NCI-H1694 treated with DMSO at 0.1 percent for 48 hours (cell line): Measurements from ENCODE around the gene UPB1.
"Not testable (repeated sequence)": the region's sequence is repeated elsewhere in the genome, so short reads cannot be mapped to it uniquely, and the experiment has no call there.

Experiments
- DNase-seq: peaks from one replicate; lab custom pipeline; 2025; lab: John Stamatoyannopoulos, UW

UPB1 gene

GRCh38 chr22:24535348-24535747, 40.2 kb downstream of the UPB1 start:
- DNase-seq, result no peak

- no peak for DNase-seq
Observed at GRCh38 chr22:24536089-24536488, 41.0 kb downstream of the UPB1 start.

GRCh38 chr22:24540470-24540869, 45.3 kb downstream of the UPB1 start:
- no peak for DNase-seq

DNA sequence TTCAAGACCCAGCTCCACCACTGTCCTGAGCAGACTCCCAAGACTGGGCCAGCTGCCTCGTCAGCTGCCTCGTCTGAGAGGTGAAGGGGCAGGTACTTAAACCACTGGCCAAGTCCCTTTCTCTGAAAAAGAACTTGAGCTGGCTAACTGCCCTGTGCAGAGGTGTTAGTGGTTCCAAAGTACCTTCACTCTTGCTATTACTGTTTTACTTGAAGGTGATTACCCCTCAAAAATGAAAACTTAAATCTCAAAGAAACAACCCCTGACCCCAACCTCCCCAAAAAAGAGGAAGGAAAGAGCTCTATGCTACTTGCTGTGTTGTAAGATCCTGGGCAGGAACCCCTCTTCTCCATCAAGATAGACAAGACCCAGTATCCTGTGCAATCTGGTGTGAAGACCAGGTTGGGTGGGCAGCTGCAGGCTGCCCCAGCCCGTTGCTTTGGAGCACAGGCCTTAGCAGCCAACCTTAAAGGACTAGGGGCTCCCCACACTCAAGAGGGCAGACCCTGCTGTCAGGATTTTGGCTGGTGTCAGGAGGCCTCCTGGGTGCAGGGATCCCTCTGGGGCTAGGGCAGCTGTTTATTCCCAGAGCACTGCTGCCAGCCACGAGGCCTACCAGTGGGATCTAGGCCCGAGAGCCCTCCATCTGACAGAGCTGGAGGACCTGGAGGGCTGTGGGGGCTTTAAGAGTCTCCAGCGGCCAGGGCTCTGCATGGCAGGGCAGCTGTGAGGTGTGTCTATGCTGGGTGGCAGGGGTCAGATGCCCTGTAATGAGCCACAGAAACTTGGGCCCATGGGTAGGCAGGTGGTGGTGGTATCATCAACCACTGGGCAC, 46.8 kb downstream of the UPB1 start:
- DNase-seq, result no peak

DNA sequence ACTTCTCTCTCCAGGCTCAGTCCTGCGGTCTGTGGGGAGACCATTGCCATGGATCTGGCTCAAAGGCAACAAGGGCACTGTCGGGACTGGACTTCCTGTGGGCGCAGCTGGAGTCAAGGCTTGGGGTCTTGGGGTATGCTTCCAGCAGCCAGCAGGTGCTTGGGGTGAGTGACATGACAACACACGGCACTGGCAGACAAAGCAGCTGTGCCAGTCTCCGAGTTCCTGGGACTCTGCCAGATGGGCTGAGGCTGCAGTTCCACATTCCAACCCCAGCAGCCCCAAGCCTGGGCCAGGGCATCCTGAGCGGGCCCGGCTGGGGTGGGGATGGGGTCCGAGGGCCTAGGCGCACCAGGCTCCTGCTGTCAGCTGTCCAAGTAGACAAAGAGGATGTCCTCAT, 47.5 kb downstream of the UPB1 start:
- peak; percentile 8 for DNase-seq

GRCh38 chr22:24543185-24543601, 48.1 kb downstream of the UPB1 start:
- no peak for DNase-seq

- DNase-seq, result no peak
Observed at GRCh38 chr22:24543679-24544243, 48.6 kb downstream of the UPB1 start.

GRCh38 chr22:24548812-24549211, 53.7 kb downstream of the UPB1 start:
- DNase-seq, result no peak

DNA sequence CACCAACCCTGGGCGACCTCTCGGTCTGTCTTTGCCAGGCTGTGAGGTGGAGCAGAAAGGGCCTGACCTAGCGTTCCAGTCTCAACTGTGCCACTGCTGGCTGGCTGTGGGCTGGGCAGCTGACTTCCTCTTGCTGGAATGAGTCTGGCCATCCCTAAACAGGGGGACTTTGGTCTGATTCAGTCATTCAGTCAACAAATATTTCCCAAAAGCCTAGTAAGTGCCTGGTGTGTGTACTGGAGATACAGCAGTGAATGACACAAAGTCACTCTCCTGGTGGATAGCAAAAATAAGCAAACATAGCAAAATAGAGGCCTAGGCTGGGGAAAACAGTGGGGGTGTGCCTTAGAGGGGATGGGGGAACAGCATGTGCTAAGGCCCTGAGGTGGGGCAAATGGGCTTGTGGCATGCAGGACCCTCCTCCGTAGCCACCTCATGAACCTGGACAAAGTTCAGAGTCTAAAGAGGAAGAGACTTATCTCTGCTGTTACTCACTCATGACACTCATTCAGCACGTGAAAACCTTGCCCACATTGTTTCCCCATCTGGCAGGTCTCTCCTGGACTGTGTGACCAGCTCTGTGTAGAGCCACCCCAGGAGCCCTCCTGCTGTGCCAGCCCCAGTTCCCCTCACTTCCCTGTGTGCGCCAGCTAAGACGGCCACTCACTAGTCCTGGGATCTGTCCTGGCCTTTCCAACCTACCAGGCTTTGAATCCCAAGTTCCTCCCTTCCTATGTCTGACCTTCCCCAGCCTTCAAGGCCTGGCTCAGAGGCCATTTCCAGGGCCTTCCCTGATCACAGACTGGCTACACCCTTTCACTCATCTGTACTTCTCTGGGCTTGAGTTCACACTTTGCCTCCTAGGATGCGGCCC, 55.1 kb downstream of the UPB1 start:
- DNase-seq, result no peak

GRCh38 chr22:24550902-24551435, 55.8 kb downstream of the UPB1 start:
- DNase-seq, result no peak

GRCh38 chr22:24552503-24553286, 57.6 kb downstream of the UPB1 start:
- DNase-seq, result not testable (repeated sequence)

DNA sequence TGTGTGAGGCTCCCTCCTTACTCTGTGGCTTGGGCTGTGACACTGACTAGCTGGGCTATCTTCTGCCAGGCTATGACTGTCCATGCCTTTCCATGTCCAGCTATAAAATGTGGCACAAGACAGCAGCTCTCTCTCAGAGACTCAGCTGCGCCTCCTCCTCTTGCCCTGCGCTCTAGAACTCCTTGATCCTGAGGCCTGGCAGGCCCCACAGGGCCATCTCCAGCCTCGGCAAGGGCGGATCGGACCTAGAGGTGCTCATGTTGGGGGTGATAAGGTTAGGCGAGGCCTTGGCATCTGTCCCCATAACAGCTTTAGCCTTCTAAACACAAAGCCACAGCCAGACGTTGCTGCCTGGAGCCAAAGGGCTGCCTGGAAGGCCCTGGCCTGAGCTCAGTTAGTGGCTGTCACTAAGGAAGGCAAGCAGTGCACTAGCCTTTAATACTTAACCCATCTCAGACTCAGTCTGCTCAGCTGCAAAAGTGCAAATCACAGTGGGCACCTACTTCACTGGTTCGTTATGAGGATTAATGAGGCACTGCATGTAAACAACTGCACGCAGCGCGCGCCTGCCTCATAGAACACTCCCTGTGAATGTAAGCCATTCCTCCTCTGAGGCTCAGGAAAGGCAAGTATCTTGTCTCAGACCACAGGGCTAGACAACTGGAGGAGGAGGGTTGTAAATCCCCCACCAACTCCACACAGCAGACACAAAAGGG, 58.6 kb downstream of the UPB1 start:
- DNase-seq, result no peak

- no peak for DNase-seq
Observed at GRCh38 chr22:24554313-24555164, 59.4 kb downstream of the UPB1 start, which contains the start of gene GUCD1. TSS of gene GUCD1 (minus strand) at chr22:24555138. CDS start at chr22:24554991, 147 bp downstream.

DNA sequence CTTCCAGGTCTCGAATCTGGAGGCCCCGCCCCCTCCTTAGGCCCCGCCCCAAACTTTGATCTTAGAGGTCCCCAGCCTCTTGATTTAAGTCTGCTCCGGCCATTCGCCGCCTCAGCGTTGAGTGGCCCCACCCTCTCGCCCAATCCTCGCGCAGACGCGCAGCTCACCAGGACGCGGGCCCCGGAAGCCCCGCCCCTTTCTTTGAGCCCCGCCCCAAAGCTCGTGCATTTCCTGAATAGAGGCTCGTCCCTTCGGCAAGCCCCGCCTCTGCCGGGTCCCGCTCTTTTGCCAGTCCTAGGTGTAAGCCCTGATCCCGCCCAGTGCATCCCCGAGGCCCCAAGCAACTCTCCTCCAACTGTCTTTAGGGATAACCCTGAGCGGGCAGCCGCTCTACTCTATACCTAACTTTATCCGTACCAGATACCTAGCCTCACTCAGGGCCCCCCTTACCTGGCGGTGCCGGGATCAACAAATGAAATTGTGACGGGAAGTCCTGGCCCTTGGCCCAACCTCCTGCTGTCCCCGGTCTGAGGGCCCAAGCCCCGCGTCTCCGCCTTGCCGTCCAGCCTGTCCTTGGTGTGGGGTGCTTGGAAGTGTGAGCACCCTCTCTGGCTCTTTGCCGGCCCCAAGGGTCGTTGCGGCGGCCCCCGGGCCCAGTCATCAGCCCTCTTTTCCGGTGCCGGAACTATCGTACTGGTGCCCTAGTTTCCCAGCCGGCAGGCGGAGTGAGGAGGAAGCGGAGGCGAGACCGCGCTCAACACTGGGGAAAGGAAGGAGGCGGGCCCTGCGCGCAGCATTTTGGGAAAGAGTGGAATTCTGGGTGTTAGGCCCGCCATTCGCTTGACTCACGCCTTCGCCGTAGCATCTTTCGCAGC, 60.3 kb downstream of the UPB1 start, which contains the start of gene SNRPD3:
Gene SNRPD3, plus strand, starts transcription at position 835 of the 875 bp plus-strand sequence. CDS start 1,676 bp downstream, outside the sequence.
- peak; percentile 93 for DNase-seq

DNA sequence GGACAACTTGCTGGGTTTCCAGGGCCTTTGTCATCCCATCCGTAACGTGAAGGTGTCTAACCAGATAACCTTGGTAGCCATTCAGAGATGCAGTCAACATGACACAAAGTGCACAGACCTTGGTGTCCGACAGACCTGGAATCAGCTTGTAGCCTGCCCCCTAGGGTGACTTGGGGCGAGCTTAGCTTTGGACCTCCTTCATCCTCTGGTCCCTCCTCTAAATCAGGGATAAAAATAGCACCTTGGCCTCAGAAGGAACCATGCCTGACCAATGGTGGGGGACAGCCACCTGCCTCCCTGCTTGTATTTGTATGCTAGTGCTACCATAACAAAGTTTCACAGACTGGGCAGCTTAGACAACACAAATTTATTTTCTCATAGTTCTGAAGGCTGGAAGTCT, 64.3 kb downstream of the UPB1 start:
- no peak for DNase-seq

- no peak for DNase-seq
Observed at GRCh38 chr22:24563246-24563645, 68.1 kb downstream of the UPB1 start.

GRCh38 chr22:24564376-24565058, 69.4 kb downstream of the UPB1 start:
- DNase-seq, result no peak

DNA sequence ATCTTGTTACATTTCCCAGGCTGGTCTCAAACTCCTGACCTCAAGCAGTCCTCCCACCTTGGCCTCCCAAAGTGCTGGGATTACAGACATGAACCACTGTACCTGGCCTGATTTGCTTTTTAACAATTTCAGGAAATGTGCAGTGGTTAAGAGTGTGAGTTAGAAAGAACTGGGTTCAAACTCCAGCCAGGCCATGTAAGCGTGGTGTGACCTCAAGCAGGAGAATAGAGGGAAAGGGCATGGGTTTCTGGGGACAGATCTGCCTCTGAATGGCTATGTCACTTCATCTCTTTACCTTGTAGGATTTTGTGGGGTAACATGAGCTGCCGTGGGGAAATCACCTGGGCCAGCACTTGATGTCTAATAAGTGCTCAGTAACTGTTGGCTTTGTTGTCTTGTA, 69.9 kb downstream of the UPB1 start:
- no peak for DNase-seq
